Measurements from ENCODE around the gene OR11L1.

OR11L1 gene, protein sequence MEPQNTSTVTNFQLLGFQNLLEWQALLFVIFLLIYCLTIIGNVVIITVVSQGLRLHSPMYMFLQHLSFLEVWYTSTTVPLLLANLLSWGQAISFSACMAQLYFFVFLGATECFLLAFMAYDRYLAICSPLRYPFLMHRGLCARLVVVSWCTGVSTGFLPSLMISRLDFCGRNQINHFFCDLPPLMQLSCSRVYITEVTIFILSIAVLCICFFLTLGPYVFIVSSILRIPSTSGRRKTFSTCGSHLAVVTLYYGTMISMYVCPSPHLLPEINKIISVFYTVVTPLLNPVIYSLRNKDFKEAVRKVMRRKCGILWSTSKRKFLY

DNA sequence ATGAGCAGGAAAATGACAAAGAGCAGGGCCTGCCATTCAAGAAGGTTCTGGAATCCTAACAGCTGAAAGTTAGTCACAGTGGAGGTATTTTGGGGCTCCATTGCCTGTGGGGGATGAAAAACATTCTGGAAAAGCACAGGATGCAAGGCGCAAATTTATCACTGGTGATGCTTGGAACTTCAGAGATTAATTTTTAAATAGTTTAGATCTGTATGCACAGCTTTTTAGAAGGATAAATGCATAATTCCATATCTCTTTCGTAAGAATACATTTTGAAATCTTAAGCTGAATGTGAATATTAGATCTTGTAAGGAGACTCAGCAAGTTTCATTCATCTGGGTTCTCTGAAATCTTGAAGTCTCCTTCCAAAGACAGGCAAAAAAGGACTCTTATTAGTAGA is at the start of gene OR11L1:
Gene OR11L1, minus strand, starts transcription at position 101 of the 400 bp plus-strand sequence. Its CDS starts 0 bp downstream, at position 101.
- DNase-seq (ENCODE audit: low read depth, low spot score): no peak

DNA sequence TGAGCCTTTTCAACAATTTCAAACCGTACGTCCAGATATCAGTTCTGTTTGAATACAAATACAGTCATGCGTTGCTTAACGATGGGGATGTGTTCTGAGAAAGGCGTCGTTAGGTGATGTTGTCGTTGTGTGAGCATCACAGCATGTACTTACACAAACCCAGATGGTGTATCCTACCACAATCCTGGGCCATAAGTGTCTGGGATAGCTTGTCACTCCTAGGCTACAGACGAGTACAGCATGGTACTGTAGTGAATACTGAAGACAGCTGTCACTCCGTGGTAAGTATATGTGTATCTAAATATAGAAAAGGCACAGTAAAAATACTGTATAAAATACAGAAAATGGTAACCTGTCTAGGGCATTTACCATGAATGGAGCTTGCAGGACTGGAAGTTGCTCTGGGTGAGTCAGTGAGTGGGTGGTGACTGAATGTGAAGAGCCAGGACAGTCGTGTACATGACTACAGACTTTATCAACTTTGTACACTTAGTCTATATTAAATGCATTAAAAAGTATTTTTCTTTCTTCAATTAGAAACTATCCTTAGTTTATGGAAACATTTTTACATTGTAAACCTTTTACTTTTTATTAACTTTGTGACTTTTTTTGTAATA is 43.2 kb upstream of the OR11L1 start:
- no peak for DNase-seq (ENCODE audit: low read depth, low spot score)

DNA sequence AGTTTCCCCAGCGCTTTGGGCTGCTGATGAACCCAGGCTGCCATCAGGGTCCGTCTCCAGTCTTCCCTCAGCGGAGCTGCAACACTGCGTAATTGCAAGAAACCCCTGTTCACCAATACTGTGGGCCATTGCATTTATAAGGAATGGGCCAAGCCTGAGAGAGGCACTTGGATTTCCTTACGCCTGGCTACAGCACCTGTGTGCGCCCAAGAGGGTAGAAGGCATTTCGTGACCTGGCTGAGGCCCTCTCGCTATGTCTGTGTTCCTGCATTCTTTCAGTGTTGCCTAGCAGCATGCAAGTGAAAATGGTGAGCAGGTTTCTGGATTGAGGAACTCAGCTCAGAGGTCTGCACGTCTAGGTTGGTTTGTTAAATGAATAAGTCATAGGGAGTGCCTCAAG is 41.6 kb upstream of the OR11L1 start:
- no peak for DNase-seq (ENCODE audit: low read depth, low spot score)

DNA sequence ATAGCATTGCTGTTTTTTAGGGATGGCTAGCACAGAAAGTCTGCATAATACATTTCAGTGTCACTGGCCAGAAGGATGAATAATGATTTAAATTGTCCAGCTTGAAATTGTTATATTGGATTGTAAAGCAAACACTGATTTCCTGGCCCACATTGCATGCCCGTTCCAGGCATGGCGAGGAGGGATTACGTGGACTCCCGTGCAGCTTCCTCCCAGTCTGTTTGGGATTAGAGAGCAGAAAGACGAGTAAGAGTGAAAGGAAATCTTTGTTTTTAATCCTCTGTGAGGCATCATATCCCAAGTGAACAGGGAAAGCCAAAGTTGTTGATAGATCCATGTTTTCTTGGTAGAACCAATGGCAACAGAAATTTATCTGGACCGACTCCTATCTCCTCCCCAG is 23.7 kb upstream of the OR11L1 start:
- no peak for DNase-seq (ENCODE audit: low read depth, low spot score)

DNA sequence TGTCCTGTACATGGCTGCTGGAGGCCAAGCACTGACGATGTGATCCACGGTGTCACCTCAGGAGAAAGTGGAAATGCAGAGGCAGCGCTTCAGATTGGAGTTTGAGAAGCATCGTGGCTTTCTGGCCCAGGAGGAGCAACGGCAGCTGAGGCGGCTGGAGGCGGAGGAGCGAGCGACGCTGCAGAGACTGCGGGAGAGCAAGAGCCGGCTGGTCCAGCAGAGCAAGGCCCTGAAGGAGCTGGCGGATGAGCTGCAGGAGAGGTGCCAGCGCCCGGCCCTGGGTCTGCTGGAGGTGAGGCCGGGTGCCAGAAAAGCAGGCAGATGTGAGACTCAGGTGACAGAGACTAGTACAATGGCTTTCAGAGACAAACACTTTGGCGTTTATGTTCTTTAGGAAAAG is 22.9 kb upstream of the OR11L1 start:
- DNase-seq (ENCODE audit: low read depth, low spot score): no peak

DNA sequence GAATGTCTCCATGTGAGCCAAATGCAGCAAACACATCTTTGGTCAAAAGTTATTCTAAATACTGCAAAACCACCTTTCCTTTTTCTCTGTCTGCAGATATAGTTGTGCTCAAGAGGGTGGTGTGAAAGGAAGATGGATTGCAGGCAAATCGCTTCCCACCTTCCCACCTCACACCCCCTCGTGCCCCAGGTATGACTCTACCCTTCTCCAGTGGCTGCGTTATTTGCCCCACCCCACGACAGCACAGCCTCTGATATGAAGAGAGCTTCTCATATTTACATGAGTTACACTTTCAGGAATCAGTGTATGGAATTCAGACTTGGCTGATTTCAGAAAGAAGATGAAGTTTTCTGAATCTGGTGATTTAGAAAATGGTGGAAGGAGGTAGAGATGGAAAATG is 21.1 kb upstream of the OR11L1 start:
- no peak for DNase-seq (ENCODE audit: low read depth, low spot score)

DNA sequence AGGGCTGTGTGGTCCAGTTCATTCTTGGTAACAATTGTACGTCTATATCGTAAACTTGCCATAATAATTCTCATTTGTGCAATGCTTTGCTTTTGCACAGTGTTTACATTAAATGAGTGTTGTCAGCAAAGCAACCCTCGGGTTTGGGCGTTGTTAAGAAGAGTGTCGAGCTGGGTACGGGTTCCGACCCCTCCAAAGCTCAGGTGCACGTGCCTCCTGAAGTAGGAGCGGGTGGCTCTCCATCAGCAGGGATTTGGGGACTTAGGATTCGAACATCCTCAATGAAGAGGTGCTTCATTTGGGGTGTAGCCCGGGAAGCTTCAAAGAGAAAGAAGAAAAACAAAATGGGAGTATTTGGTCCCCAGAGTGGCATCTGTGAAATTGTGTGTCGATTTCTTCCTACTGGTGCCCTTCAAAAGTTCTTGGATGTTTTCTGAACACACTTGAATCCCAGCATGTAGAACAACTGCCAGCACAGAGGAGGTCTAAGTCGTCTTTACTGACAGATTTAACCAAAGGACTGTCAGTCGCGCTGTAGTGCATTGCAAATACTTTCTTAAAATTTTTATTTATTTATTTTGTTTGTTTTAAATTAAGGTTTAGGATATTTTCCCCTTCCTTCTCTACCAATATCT is 16.4 kb upstream of the OR11L1 start:
- no peak for DNase-seq (ENCODE audit: low read depth, low spot score)

DNA sequence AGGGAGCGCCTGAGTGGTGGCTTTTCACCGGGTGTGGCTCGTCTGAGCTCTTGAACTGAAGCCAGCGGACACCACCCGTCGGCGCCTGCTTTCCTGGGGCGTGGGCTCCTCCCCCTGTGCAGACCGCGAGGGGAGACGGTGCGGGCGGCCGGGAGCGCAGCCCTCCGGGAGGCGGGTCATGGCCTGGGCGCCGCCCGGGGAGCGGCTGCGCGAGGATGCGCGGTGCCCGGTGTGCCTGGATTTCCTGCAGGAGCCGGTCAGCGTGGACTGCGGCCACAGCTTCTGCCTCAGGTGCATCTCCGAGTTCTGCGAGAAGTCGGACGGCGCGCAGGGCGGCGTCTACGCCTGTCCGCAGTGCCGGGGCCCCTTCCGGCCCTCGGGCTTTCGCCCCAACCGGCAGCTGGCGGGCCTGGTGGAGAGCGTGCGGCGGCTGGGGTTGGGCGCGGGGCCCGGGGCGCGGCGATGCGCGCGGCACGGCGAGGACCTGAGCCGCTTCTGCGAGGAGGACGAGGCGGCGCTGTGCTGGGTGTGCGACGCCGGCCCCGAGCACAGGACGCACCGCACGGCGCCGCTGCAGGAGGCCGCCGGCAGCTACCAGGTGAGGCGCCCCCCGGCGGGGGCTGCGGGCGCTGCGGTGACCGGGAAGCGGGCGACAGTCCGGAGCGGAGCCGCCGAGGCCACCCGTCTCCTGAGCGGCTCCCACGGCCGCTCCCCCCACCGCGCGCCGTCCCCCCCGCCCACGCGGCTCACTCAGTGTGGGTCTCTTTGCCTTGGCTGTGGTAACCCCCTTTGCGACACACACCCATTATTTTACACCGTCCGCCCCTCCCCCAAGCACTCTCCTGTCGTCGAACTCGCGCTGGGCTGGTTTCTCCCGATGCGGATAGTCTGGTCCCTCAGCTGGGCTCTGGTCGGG is 15.6 kb upstream of the OR11L1 start, which contains the start of gene TRIM58:
Gene TRIM58, plus strand, starts transcription at position 119 of the 916 bp plus-strand sequence. Its CDS starts 60 bp downstream, at position 179.
- DNase-seq (ENCODE audit: low read depth, low spot score): no peak

DNA sequence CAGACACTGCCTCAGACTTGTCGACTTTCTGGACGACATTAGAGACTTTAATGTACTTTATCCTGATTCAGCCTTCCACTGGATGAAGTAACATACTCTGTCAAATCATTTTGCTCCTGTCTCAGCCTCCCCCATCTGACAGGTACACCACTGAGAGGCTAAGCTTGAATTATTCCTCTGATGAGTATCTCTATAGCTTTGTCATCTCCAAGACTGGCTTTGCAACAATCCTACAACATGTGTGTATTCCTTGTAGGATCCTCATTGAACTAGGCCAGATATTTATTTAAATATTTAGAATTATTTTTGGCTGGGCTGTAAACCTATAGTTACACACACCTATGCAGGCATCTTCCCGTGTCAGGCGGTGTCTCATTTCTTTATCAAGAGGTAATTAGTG is 14.2 kb upstream of the OR11L1 start:
- no peak for DNase-seq (ENCODE audit: low read depth, low spot score)

DNA sequence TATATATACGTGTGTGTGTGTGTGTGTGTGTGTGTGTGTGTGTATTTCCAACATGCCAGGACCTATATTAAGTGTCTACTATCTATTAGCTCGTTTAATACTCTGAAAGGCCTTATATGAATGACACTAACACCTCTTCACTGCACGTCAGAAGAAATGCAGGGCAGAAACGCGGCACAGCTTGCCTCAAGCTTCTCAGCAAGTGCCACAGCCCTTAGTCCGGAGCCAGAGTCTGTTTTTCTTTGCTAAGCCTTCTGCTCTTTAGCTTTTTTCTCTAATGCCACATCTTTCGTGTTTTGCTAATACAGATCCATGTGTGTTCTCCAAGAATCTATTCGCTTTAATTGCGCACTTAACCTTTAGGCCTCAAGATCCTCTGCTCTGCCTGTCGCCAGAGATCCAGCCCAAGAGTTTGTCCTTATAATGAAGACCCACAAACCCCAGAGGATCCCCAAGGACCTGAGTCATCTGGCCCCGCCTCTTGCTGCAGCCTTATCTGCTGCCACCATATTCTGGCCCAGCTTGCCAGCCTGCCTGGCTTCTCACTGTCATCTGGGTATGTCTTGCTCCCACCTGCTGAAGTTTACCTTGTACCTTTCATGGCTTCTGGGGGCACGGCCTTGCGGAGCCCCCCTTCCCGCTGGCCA is 13.3 kb upstream of the OR11L1 start:
- no peak for DNase-seq (ENCODE audit: low read depth, low spot score)

DNA sequence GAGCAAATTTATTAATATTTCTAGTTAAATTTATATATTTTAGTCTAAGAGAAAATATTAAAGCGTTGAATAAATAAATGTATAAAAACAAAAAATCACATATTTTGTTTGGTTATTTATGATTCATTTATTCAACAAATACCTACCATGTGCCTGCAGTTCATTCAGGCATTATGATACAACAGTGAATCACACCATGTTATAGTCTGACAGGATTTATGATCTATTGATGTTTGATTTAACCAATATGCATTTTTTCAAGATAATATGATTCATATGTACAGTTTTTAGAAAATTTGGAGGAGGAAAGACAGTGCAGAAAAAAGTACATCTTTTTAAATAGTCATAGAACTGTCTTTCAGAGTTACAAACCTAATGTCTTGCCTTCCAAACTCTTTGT is 7.9 kb upstream of the OR11L1 start:
- no peak for DNase-seq (ENCODE audit: low read depth, low spot score)

DNA sequence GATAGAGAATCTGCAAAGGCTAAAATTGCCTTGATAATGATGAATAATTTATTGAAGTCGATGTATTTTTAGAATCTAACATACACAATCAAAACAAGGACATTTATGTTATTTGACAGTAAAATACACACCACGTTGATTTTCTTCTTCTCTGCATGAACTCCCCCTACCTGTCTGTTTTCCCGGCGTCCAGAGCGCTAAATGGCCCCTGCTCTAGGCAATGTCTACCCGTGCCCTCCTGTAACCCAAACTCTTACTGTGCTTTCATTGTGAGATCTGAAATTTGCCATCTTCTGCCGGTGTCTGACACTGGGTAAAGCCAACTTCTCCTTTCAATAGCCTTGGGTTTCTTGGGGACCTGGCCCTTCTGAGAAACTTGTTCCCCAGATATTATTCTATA is 6.7 kb upstream of the OR11L1 start:
- no peak for DNase-seq (ENCODE audit: low read depth, low spot score)

DNA sequence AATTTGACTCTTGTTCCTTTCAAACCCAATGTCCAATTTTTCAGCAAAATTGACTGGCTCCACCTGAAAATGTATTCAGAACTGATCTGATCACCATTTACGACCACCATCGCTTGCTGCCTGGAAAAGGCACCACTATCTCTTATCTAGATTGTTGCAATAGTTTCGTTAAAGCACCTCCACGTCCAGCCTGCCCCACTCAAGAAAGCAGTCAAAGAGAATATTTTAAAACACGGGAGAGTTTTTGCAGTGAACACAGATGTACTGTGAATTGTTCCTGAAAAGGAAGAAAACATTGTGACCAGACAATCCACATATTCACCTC is 4.0 kb upstream of the OR11L1 start:
- DNase-seq (ENCODE audit: low read depth, low spot score): no peak

DNA sequence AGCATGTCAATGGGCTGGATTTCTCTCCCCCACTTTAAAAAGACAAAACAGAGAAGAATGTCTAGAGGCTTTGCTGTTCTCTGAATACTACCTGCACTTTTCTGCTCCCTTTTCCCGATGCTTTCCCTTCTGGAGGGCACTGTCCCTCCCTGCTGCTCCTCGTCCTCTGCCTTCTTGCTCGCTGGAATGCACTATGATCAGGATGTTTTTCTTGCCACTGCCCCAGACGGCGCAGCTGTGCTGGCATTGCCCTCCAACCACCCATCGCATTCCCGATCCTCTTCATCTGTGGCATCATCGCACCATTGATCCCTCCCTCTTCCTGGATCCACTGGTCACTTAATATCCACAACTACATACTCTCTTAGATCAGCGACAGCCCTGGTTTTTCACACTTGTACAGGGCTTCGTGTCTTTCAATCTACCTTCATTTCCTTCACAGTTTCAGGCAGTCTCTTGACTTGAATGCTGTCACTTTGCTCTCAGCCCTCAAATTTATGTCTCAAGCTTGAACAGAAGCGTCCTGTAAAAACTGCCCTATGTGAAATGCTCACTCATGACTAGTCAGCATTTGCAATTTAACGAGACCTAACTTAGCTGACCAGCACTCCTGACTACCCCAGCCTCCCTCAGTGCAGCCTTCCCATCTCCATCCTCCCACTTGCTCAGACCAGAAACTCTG is 3.5 kb upstream of the OR11L1 start:
- DNase-seq (ENCODE audit: low read depth, low spot score): no peak

DNA sequence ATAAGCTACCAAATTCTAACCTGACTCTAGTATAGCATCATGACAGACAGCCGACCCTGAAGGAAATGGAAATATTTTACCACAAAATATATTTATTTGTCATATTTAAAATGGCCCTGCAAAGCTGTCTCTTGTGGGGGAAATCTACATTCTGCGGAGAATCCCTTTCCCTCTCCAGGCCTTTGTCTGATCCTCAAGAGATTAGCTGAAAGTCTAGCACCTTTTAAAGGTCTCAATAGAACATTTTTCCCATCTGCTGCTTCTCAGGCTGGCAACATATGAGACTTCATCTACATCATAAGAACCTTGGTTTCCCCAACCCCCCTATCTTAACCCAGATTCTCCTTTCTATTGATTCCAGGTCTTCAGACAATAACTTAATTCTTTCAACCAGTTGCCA is 1.7 kb upstream of the OR11L1 start:
- no peak for DNase-seq (ENCODE audit: low read depth, low spot score)

DNA sequence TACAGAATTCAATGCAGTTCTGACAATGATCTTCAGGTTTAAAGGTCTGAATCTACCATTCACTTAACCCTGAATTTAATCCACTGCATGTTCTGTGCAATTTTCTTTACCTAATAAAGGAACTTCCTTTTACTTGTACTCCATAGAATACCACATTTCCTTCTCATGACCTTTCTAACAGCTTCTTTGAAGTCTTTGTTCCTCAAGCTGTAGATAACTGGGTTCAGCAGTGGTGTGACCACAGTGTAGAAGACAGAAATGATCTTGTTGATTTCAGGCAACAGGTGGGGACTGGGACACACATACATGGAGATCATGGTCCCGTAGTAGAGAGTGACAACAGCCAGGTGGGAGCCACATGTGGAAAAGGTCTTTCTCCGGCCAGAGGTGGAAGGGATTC is 878 bp downstream of the OR11L1 start:
- DNase-seq (ENCODE audit: low read depth, low spot score): no peak

DNA sequence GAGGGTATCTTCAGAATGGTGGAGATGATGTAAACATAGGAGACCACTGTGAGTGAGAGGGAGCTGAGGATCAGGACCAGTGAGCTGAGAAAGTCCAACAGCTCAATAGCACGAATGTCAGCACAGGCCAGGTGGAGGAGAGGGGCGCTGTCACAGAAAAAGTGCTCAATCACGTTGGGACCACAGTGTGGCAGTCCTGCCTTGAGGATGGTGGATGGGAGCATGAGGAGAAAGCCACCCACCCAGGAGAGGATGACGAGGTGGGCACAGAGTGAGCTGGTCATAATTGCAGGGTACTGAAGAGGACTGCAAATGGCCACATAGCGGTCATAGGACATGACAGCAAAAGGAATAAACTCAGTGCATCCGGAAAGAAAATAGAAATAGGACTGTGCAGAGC is 8.1 kb downstream of the OR11L1 start:
- DNase-seq (ENCODE audit: low read depth, low spot score): no peak

DNA sequence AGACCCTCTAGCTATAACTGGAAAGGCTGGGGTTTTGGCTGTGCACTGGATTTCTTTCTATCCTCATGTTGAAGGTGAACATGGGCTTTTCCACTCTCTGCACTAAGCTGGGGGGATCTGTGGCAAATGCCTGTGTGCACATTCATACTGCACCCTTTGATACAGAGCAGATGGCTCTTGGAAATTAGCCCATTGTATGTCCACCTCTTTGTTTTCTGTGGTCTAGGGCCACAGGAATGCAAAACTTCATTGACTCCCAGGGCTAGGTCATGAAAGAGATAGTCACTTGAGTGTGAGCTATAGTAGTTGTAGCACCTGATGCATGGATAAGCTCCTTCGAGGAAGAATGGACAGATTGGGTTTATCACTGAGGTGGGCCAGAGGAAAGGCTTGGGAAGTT is 12.0 kb downstream of the OR11L1 start:
- no peak for DNase-seq (ENCODE audit: low read depth, low spot score)

DNA sequence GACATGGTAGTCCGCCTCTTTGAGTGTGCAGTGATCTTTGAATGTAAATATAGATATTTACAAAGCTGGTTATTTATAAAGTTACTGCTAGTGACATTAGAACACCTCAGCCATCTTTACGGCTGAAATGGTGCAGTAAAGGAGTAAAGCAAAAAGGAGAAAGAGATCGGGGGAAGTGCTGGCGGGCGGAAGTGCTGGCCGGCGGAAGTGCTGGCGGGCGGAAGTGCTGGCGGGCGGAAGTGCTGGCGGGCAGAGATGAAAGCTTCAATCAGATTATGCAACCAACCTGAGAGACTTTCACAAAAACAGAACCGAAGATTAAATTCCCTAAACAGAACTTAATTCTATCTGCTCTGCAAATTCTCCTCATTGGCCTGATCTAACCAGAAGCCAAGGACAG is 16.3 kb downstream of the OR11L1 start:
- no peak for DNase-seq (ENCODE audit: low read depth, low spot score)

DNA sequence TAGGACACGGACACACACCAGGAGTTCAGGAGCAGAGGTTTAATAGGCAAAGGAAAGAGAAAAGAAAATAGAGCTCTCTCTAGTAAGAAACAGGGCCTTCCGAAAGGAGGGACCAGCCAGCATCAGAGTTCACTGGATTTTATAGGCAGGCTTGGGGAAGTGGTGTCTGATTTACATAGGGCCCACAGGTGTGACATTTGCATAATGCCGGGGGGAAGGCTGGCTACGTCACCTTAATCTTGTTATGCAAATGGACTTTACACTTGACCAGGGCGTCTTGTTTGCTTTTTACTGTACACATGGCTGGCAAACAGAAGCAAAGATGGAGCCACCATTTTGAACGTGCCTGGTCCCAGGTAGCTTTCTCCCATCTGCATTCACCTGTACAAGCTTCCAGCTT is 17.7 kb downstream of the OR11L1 start, which contains the start of gene OR14A16:
Gene OR14A16, minus strand, starts transcription at position 97 of the 400 bp plus-strand sequence. CDS start 8,390 bp downstream, outside the sequence.
- DNase-seq (ENCODE audit: low read depth, low spot score): no peak

DNA sequence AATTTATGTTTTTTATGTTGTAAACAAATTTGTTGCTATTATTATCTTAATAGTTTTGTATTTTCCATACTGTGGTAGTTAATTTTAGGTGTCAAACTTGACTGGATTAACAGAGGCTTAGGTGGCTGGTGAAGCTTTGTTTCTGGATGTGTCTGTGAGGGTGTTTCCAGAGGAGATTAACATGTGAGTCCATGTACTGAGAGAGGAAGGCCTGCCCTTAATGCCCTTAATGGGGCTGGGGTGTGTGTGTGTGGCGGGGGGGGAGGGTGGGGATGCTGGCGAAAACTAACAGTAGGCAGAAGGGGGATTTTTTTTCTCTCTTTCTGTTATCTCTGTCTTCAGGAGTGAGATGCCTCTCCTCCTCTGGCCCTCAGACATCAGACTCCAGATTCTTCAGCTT is 19.6 kb downstream of the OR11L1 start:
- no peak for DNase-seq (ENCODE audit: low read depth, low spot score)

Measured in brain pericyte (primary cell).